ENCODE data around the gene PCBP3. TPM values are rescaled to one million over a fixed set of nuclear protein-coding genes. Genes with fewer than 3 reads are reported as not detected.

PCBP3 gene
- total RNA-seq, 1 experiment from 2014 or later: not detected

- POLR2A ChIA-PET (ENCODE audit: unreplicated experiment): no interaction called here
- Histone ChIP-seq H3K4me3 (no peak overlapping the region), H3K9me2 (ENCODE audit: insufficient read depth) (no peaks in the 10 kb centered on the region), H3K4me1 (replicated peaks; ENCODE audit: insufficient read depth) (no peaks in the 10 kb centered on the region), H3K36me3 (ENCODE audit: low read depth) (no peaks in the 10 kb centered on the region), H4K20me1 (ENCODE audit: insufficient read depth) (no peaks in the 10 kb centered on the region), H3K9me3 (ENCODE audit: insufficient read depth, low read depth) (no peaks in the 10 kb centered on the region), H3K79me2 (ENCODE audit: low read depth) (no peaks in the 10 kb centered on the region), H3F3A (ENCODE audit: insufficient read depth, low read depth) (no peaks in the 10 kb centered on the region), H3K4me2 (no peak overlapping the region), H2AFZ (no peak overlapping the region), H3K27ac (no peak overlapping the region), H3K27me3 (ENCODE audit: insufficient read depth, low read depth) (peaks cover 77% of the 10 kb centered on the region)
- intact Hi-C loops (cut with micrococcal nuclease; ENCODE audit: unreplicated experiment): no loop called here
- DNase-seq: no peak
- TF ChIP-seq CTCF (conservative IDR thresholded peaks at IDR 0.05) (no peak), EZH2 (IDR thresholded peaks at IDR 0.05; ENCODE audit: low read depth) (no peak)
- CTCF ChIA-PET: interaction anchor here (0.6 kb wide), 1 partner anchor 12 kb away, joined by 4 read pairs; no protein-coding TSS in a partner anchor
- no TSS peak for BruUV-seq (replicated peaks)
Observed at GRCh38 chr21:45704311-45705108, 61.0 kb downstream of the PCBP3 start.

- Histone ChIP-seq H3K4me2 (no peak overlapping the region), H3K4me1 (replicated peaks; ENCODE audit: insufficient read depth) (no peaks in the 10 kb centered on the region), H3K79me2 (ENCODE audit: low read depth) (no peaks in the 10 kb centered on the region), H3K9me2 (ENCODE audit: insufficient read depth) (no peaks in the 10 kb centered on the region), H3F3A (ENCODE audit: insufficient read depth, low read depth) (no peaks in the 10 kb centered on the region), H3K4me3 (no peak overlapping the region), H3K27me3 (ENCODE audit: insufficient read depth, low read depth) (peaks cover 68% of the 10 kb centered on the region), H4K20me1 (ENCODE audit: insufficient read depth) (no peaks in the 10 kb centered on the region), H2AFZ (no peak overlapping the region), H3K27ac (no peak overlapping the region), H3K9me3 (ENCODE audit: insufficient read depth, low read depth) (no peaks in the 10 kb centered on the region), H3K36me3 (ENCODE audit: low read depth) (no peaks in the 10 kb centered on the region)
- no TSS peak for BruUV-seq (replicated peaks)
- ChIA-PET POLR2A (ENCODE audit: unreplicated experiment) (no interaction called here), CTCF (no interaction called here)
- DNase-seq: no peak
- no peak for TF ChIP-seq EZH2 (IDR thresholded peaks at IDR 0.05; ENCODE audit: low read depth)
- TF ChIP-seq CTCF (conservative IDR thresholded peaks at IDR 0.05): no peak
- intact Hi-C loops (cut with micrococcal nuclease; ENCODE audit: unreplicated experiment): no loop called here
Observed at GRCh38 chr21:45706299-45706698, 62.8 kb downstream of the PCBP3 start.

GRCh38 chr21:45709173-45709572 is 65.6 kb downstream of the PCBP3 start:
- Histone ChIP-seq H3K4me2 (no peak overlapping the region), H3K4me1 (replicated peaks; ENCODE audit: insufficient read depth) (no peaks in the 10 kb centered on the region), H3K27ac (no peak overlapping the region), H3K4me3 (no peak overlapping the region), H3K36me3 (ENCODE audit: low read depth) (no peaks in the 10 kb centered on the region), H3K79me2 (ENCODE audit: low read depth) (no peaks in the 10 kb centered on the region), H4K20me1 (ENCODE audit: insufficient read depth) (no peaks in the 10 kb centered on the region), H3K9me2 (ENCODE audit: insufficient read depth) (no peaks in the 10 kb centered on the region), H2AFZ (no peak overlapping the region), H3F3A (ENCODE audit: insufficient read depth, low read depth) (no peaks in the 10 kb centered on the region), H3K9me3 (ENCODE audit: insufficient read depth, low read depth) (no peaks in the 10 kb centered on the region), H3K27me3 (ENCODE audit: insufficient read depth, low read depth) (peaks cover 57% of the 10 kb centered on the region)
- TF ChIP-seq EZH2 (IDR thresholded peaks at IDR 0.05; ENCODE audit: low read depth) (no peak), CTCF (conservative IDR thresholded peaks at IDR 0.05) (no peak)
- CTCF ChIA-PET: no interaction called here
- POLR2A ChIA-PET (ENCODE audit: unreplicated experiment): no interaction called here
- DNase-seq: no peak
- intact Hi-C loops (cut with micrococcal nuclease; ENCODE audit: unreplicated experiment): no loop called here
- no TSS peak for BruUV-seq (replicated peaks)
